Left forelimb (tissue), 1 donor: ENCODE results near the gene SLC30A3.
A peak's percentile ranks its signal among the peaks of the same experiment; 100 is the strongest.

Experiments
- DNase-seq: peaks from one replicate; pipeline ENCODE4 v3.0.0-alpha.2; 2018; ENCODE audit warnings: low spot score

SLC30A3 gene

GRCh38 chr2:27233341-27233740 is 29.5 kb downstream of the SLC30A3 start:
- DNase-seq: no peak

GRCh38 chr2:27231921-27232320 is 30.9 kb downstream of the SLC30A3 start:
- DNase-seq: no peak

GRCh38 chr2:27227501-27227900 is 35.3 kb downstream of the SLC30A3 start:
- no peak for DNase-seq

- no peak for DNase-seq
Measured at GRCh38 chr2:27225526-27225925, 37.3 kb downstream of the SLC30A3 start.

GRCh38 chr2:27223416-27223815 is 39.4 kb downstream of the SLC30A3 start:
- no peak for DNase-seq

GRCh38 chr2:27222407-27222806 is 40.4 kb downstream of the SLC30A3 start:
- DNase-seq: no peak

GRCh38 chr2:27221166-27221565 is 41.7 kb downstream of the SLC30A3 start:
- no peak for DNase-seq

- no peak for DNase-seq
Measured at GRCh38 chr2:27220091-27220490, 42.8 kb downstream of the SLC30A3 start.

GRCh38 chr2:27219091-27219490 is 43.8 kb downstream of the SLC30A3 start:
- no peak for DNase-seq

GRCh38 chr2:27218614-27219013 is 44.2 kb downstream of the SLC30A3 start:
- no peak for DNase-seq

GRCh38 chr2:27217173-27218121 is 45.4 kb downstream of the SLC30A3 start, which contains the start of gene CAD:
CAD (plus strand) TSS chr2:27217369; CDS start chr2:27217552, 183 bp downstream.
- peak; percentile 88 for DNase-seq

- no peak for DNase-seq
Measured at GRCh38 chr2:27216416-27217137, 46.3 kb downstream of the SLC30A3 start.

GRCh38 chr2:27214941-27215340 is 47.9 kb downstream of the SLC30A3 start:
- DNase-seq: no peak

- no peak for DNase-seq
Measured at GRCh38 chr2:27212626-27213471, 50.0 kb downstream of the SLC30A3 start.

GRCh38 chr2:27211943-27212625 is 50.8 kb downstream of the SLC30A3 start, which contains the start of the genes ATRAID and SLC5A6:
ATRAID (plus strand) TSS chr2:27212041; CDS start chr2:27212369, 328 bp downstream.
SLC5A6 (minus strand) TSS chr2:27212268; CDS start chr2:27207650, 4,618 bp downstream.
- peak; percentile 96 for DNase-seq

- DNase-seq: no peak
Measured at GRCh38 chr2:27211241-27211942, 51.5 kb downstream of the SLC30A3 start.

GRCh38 chr2:27209621-27210401 is 53.0 kb downstream of the SLC30A3 start:
- DNase-seq: no peak

GRCh38 chr2:27208486-27209050 is 54.3 kb downstream of the SLC30A3 start:
- no peak for DNase-seq

- DNase-seq: no peak
Measured at GRCh38 chr2:27206346-27206745, 56.5 kb downstream of the SLC30A3 start.
